HUES48 (cell line): ENCODE results near the gene GAS1.

ENCODE experiments used
- H3K27ac ChIP-seq: one replicate; pipeline ENCODE4 v1.7.0; 2013; ENCODE audit warnings: low read depth, low read length, inconsistent platforms
- H3K27me3 ChIP-seq: 2 replicates; pipeline ENCODE4 v1.6.1; 2013; ENCODE audit warnings: mild to moderate bottlenecking, low read length; ENCODE audit not compliant: control insufficient read depth, insufficient read depth
- H3K36me3 ChIP-seq: 2 replicates; pipeline ENCODE4 v1.6.1; 2013; ENCODE audit warnings: low read length; ENCODE audit not compliant: control insufficient read depth, insufficient read depth
- H3K4me1 ChIP-seq: 2 replicates; pipeline ENCODE4 v1.6.1; 2013; ENCODE audit warnings: mild to moderate bottlenecking, low read length; ENCODE audit not compliant: control insufficient read depth, insufficient read depth
- H3K4me3 ChIP-seq: 2 replicates; pipeline ENCODE4 v1.5.1; 2013; ENCODE audit warnings: mild to moderate bottlenecking, low read depth, low read length
- H3K9ac ChIP-seq: 2 replicates; pipeline ENCODE4 v1.6.1; 2013; ENCODE audit warnings: mild to moderate bottlenecking, low read depth, low read length, moderate library complexity
- H3K9me3 ChIP-seq: 2 replicates; pipeline ENCODE4 v1.6.1; 2013; ENCODE audit warnings: low read length; ENCODE audit not compliant: control insufficient read depth, insufficient read depth

The GAS1 gene

GRCh38 chr9:86962692-86963091, 15.4 kb upstream of the GAS1 start:
- no peak overlapping the region for H3K9ac ChIP-seq
- H3K27ac ChIP-seq: no peak overlapping the region
- no peaks in the 10 kb centered on the region for H3K27me3 ChIP-seq
- no peaks in the 10 kb centered on the region for H3K36me3 ChIP-seq
- H3K9me3 ChIP-seq: no peaks in the 10 kb centered on the region
- H3K4me3 ChIP-seq: no peak overlapping the region
- H3K4me1 ChIP-seq: no peaks in the 10 kb centered on the region

- Histone ChIP-seq H3K27ac (no peak overlapping the region), H3K27me3 (no peaks in the 10 kb centered on the region), H3K4me1 (no peaks in the 10 kb centered on the region), H3K9me3 (no peaks in the 10 kb centered on the region), H3K36me3 (no peaks in the 10 kb centered on the region), H3K4me3 (no peak overlapping the region), H3K9ac (no peak overlapping the region)
Measured at GRCh38 chr9:86960938-86961337, 13.6 kb upstream of the GAS1 start.

GRCh38 chr9:86958203-86958602, 10.9 kb upstream of the GAS1 start:
- Histone ChIP-seq H3K9me3 (no peaks in the 10 kb centered on the region), H3K36me3 (no peaks in the 10 kb centered on the region), H3K27me3 (no peaks in the 10 kb centered on the region), H3K4me1 (no peaks in the 10 kb centered on the region), H3K4me3 (no peak overlapping the region), H3K27ac (no peak overlapping the region), H3K9ac (no peak overlapping the region)

GRCh38 chr9:86955561-86955960, 8.3 kb upstream of the GAS1 start:
- Histone ChIP-seq H3K27ac (no peak overlapping the region), H3K9ac (no peak overlapping the region), H3K27me3 (peaks cover 3% of the 10 kb centered on the region; the same call in 1 of the 2 replicates), H3K9me3 (no peaks in the 10 kb centered on the region; the same call in 1 of the 2 replicates), H3K4me3 (no peak overlapping the region), H3K36me3 (no peaks in the 10 kb centered on the region), H3K4me1 (no peaks in the 10 kb centered on the region)

- Histone ChIP-seq H3K4me3 (no peak overlapping the region), H3K4me1 (no peaks in the 10 kb centered on the region), H3K27ac (no peak overlapping the region), H3K27me3 (peaks cover 8% of the 10 kb centered on the region), H3K36me3 (no peaks in the 10 kb centered on the region), H3K9ac (no peak overlapping the region), H3K9me3 (no peaks in the 10 kb centered on the region; the same call in 1 of the 2 replicates)
Measured at GRCh38 chr9:86955042-86955441, 7.7 kb upstream of the GAS1 start.

DNA sequence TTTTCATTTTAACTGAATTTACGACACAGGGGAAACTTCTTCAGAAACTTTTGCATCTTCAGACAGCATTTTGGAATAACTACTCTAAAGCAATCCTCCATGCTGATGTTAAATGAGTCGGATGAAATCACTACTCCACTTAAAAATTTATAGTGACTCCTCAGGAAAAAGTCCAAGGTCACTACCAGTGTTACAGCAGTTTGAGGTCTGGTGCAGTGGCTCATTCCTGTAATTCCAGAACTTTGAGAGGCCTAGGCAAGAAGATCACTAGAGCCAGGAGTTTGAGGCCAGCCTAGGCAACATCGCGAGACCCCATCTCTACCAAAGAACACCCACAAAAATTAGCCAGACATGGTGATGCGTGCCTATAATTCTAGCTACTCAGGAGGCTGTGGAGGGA, 5.9 kb upstream of the GAS1 start:
- Histone ChIP-seq H3K36me3 (no peaks in the 10 kb centered on the region), H3K4me1 (0 out of 2 replicates have a peak, but pooled peaks cover 6% of the 10 kb centered on the region), H3K27me3 (peaks cover 24% of the 10 kb centered on the region), H3K27ac (no peak overlapping the region), H3K4me3 (no peak overlapping the region), H3K9ac (no peak overlapping the region), H3K9me3 (no peaks in the 10 kb centered on the region; the same call in 1 of the 2 replicates)

DNA sequence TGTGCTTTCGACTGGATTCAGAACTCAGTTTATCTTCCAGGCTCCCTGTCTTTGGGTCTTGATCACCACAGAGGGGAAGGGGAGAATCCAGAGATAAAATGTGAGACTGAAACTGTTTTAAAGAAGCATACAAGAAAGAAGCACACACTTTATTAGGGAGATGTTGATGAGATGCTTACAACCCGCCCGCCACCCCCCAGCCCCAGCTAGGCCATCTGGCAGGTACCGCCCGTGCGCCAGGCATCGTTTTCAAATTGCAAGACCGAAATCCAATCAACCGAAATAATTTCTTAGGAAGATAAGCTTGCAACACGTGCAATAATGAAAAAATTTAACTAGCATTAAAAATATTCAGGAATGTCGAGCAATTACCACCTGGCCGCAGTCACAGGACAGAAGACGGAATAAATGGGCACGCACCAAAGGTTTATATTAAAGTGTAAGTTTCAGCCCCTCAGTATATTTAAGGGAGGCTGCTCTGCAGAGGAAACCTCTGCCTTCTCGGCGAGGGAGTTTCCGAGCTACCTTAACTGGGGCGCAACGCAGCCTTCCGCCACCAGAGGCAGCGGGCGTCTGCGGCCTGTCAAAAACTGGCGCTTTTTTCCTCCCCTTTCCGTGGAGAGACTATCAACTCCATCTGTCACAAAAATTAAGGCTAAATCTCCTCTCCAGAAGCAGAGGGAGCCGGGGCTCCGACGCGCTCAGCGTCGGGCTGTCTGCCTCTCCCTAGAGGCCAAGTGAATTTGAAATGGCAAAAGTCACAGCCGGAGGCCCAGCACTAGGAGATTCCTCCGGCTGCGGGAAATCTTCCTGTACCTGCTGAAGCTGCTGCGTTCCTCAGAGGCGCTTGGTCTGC, 996 bp upstream of the GAS1 start:
- Histone ChIP-seq H3K4me3 (peak overlapping the region; percentile 64), H3K9me3 (no peaks in the 10 kb centered on the region; the same call in 1 of the 2 replicates), H3K27ac (no peak overlapping the region), H3K4me1 (peaks cover 25% of the 10 kb centered on the region), H3K36me3 (no peaks in the 10 kb centered on the region), H3K27me3 (peaks cover 50% of the 10 kb centered on the region), H3K9ac (no peak overlapping the region)

GRCh38 chr9:86946201-86947145, 833 bp downstream of the GAS1 start:
- Histone ChIP-seq H3K9me3 (no peaks in the 10 kb centered on the region; the same call in 1 of the 2 replicates), H3K27ac (peak overlapping the region; percentile 87), H3K4me3 (peak overlapping the region; percentile 64), H3K4me1 (peaks cover 43% of the 10 kb centered on the region), H3K9ac (peak overlapping the region; percentile 50; the same call in 1 of the 2 replicates), H3K27me3 (peaks cover 65% of the 10 kb centered on the region), H3K36me3 (no peaks in the 10 kb centered on the region)

- peak overlapping the region; percentile 64 for H3K4me3 ChIP-seq
Measured at GRCh38 chr9:86945728-86946200, 1.5 kb downstream of the GAS1 start.

GRCh38 chr9:86944796-86945727, 2.2 kb downstream of the GAS1 start:
- Histone ChIP-seq H3K4me3 (peak overlapping the region; percentile 64), H3K27me3 (peaks cover 71% of the 10 kb centered on the region), H3K27ac (no peak overlapping the region), H3K9ac (no peak overlapping the region), H3K9me3 (no peaks in the 10 kb centered on the region), H3K36me3 (no peaks in the 10 kb centered on the region), H3K4me1 (peaks cover 57% of the 10 kb centered on the region)

More at GRCh38 chr9:86945728-86946200, 1.5 kb downstream of the GAS1 start:
- Histone ChIP-seq H3K36me3 (no peaks in the 10 kb centered on the region), H3K9me3 (no peaks in the 10 kb centered on the region), H3K27me3 (peaks cover 71% of the 10 kb centered on the region), H3K4me1 (peaks cover 50% of the 10 kb centered on the region), H3K27ac (no peak overlapping the region), H3K9ac (no peak overlapping the region)
